ENCODE results near the gene PARK7. TPM values are rescaled to one million over a fixed set of nuclear protein-coding genes. Genes with fewer than 3 reads are reported as not detected.

Gene PARK7
- total RNA-seq, 1 experiment from 2014 or later: 370 TPM

- TF ChIP-seq CTCF (IDR thresholded peaks at IDR 0.05 in 2 of 3, conservative IDR thresholded peaks at IDR 0.05 in 1 of 3; ENCODE audit: borderline replicate concordance in 1 of 3, insufficient read depth in 1 of 3, low read depth in 2 of 3, low read length in 2 of 3) (peak; percentile 9 to 57 (median 36); a peak in 3 of 6 replicates), EGR1 (IDR thresholded peaks at IDR 0.05; ENCODE audit: low read depth) (peak; percentile 78; the same call in 1 of the 2 replicates), POLR2AphosphoS5 (IDR thresholded peaks at IDR 0.05; ENCODE audit: low read depth, low read length) (peak; percentile 100), FOSL1 (IDR thresholded peaks at IDR 0.05; ENCODE audit: low read depth) (no peak; the same call in 1 of the 2 replicates)
These were observed at the start of gene PARK7 (continued) for GRCh38 chr1:7961216-7962013.

GRCh38 chr1:7912145-7912544 lies 49.4 kb upstream of the PARK7 start:
- ChIA-PET POLR2A (no interaction called here), CTCF (no interaction called here), RAD21 (ENCODE audit: low non-redundant PET in 1 of 2, low total read pairs in 2 of 2, uncharacterized antibody in 2 of 2, unreplicated experiment in 2 of 2) (no interaction called here)
- no peak overlapping the region for H2AFZ ChIP-seq (ENCODE audit: low read depth, low read length, poor library complexity, severe bottlenecking)
- intact Hi-C loops (cut with micrococcal nuclease): no loop called here
- H3K9ac ChIP-seq (ENCODE audit: low read length): peak overlapping the region; percentile 64; the same call in 1 of the 2 replicates
- no peak overlapping the region for H3K27ac ChIP-seq (ENCODE audit: low read depth, low read length)
- ATAC-seq (no peak), DNase-seq (ENCODE audit: low read depth, low spot score) (no peak)
- H3K36me3 ChIP-seq (ENCODE audit: control insufficient read depth in 1 of 2, insufficient read depth in 2 of 2, low read length in 2 of 2): no peaks in the 10 kb centered on the region
- no peaks in the 10 kb centered on the region for H3K27me3 ChIP-seq (ENCODE audit: insufficient read depth, low read length)
- no peaks in the 10 kb centered on the region for H3K9me3 ChIP-seq (ENCODE audit: control insufficient read depth in 1 of 2, insufficient read depth in 1 of 2, low read depth in 1 of 2, low read length in 2 of 2)
- peaks cover 3 to 29% of the 10 kb centered on the region in 2 experiments; a peak in 3 of 4 replicates for H3K4me1 ChIP-seq (ENCODE audit: control insufficient read depth in 1 of 2, insufficient read depth in 2 of 2, low read length in 2 of 2)
- H4K20me1 ChIP-seq (ENCODE audit: insufficient read depth): no peaks in the 10 kb centered on the region
- TSS peak; percentile 48 for BruUV-seq (replicated peaks)
- peak overlapping the region; percentile 50 to 62 for H3K4me3 ChIP-seq (replicated peaks in 1 of 2; ENCODE audit: low read depth in 1 of 2, low read length in 2 of 2)
- H3K9me2 ChIP-seq (ENCODE audit: insufficient read depth): no peaks in the 10 kb centered on the region
- no peaks in the 10 kb centered on the region for H3K79me2 ChIP-seq (ENCODE audit: insufficient read depth, low read length)
- H3K4me2 ChIP-seq (ENCODE audit: low read length): peak overlapping the region; percentile 98
- TF ChIP-seq EZH2 (IDR thresholded peaks at IDR 0.05) (no peak), CEBPB (IDR thresholded peaks at IDR 0.05; ENCODE audit: low read depth) (no peak), RAD21 (IDR thresholded peaks at IDR 0.05; ENCODE audit: low read depth) (no peak), YY1 (IDR thresholded peaks at IDR 0.05; ENCODE audit: extremely low read depth, insufficient replicate concordance, low read depth, low read length) (no peak), ZNF274 (IDR thresholded peaks at IDR 0.05; ENCODE audit: low read depth, low read length) (no peak), REST (IDR thresholded peaks at IDR 0.05; ENCODE audit: low read depth) (no peak), EGR1 (IDR thresholded peaks at IDR 0.05; ENCODE audit: low read depth) (no peak), TCF7L2 (IDR thresholded peaks at IDR 0.05; ENCODE audit: borderline replicate concordance, extremely low read depth, insufficient read depth, insufficient read length) (no peak), CTCF (IDR thresholded peaks at IDR 0.05 in 2 of 3, conservative IDR thresholded peaks at IDR 0.05 in 1 of 3; ENCODE audit: borderline replicate concordance in 1 of 3, insufficient read depth in 1 of 3, low read depth in 2 of 3, low read length in 2 of 3) (no peak)
